ENCODE results near the gene BOD1. TPM values are rescaled to one million over a fixed set of nuclear protein-coding genes. Genes with fewer than 3 reads are reported as not detected.

BOD1 gene
- total and polyA plus RNA-seq, 8 donors: 8.2 to 58.4 (median 26.5) TPM

- Histone ChIP-seq H3K36me3 (peaks cover 0 to 7% (median 7%) of the 10 kb centered on the region in 4 donors), H3K4me1 (no peaks in the 10 kb centered on the region), H3K4me3 (no peak overlapping the region), H3K27me3 (no peaks in the 10 kb centered on the region), H3K9me3 (peaks cover 0 to 7% (median 3%) of the 10 kb centered on the region in 4 donors), H3K27ac (no peak overlapping the region)
- WGBS, 5 donors: 63 to 78% (median 68%) methylated on average over 4 of the region's 4 CpGs
- DNase-seq: no peak
- intact Hi-C loops (cut with DNase I; ENCODE audit: low total_unique reads): no loop called here
- TF ChIP-seq POLR2A (IDR thresholded peaks at IDR 0.05) (no peak), POLR2AphosphoS5 (IDR thresholded peaks at IDR 0.05) (no peak), EP300 (IDR thresholded peaks at IDR 0.05) (no peak)
- TF ChIP-seq, protein P1, sequence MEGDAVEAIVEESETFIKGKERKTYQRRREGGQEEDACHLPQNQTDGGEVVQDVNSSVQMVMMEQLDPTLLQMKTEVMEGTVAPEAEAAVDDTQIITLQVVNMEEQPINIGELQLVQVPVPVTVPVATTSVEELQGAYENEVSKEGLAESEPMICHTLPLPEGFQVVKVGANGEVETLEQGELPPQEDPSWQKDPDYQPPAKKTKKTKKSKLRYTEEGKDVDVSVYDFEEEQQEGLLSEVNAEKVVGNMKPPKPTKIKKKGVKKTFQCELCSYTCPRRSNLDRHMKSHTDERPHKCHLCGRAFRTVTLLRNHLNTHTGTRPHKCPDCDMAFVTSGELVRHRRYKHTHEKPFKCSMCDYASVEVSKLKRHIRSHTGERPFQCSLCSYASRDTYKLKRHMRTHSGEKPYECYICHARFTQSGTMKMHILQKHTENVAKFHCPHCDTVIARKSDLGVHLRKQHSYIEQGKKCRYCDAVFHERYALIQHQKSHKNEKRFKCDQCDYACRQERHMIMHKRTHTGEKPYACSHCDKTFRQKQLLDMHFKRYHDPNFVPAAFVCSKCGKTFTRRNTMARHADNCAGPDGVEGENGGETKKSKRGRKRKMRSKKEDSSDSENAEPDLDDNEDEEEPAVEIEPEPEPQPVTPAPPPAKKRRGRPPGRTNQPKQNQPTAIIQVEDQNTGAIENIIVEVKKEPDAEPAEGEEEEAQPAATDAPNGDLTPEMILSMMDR (IDR thresholded peaks at IDR 0.05): no peak
Measured at GRCh38 chr5:173598686-173599085, 17.8 kb downstream of the BOD1 start.

DNA sequence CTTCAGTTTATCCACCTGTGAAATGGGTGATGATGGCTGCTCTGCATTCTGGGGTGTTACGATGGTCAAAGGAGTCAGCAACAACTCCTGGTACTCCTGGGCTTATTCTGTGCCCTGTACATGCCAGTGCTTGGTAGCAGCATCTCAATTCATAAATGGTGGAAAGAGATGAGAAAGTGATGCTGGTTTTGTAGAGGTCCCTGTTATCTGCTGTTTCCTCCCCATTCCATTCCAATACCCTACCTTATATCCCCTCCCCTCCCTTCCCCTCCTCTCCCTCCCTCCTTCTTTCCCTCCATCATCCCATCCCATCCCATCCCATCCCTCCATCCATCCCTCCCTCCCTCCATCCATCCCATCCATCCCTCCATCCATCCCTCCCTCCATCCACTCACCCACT lies 19.1 kb downstream of the BOD1 start:
- no peaks in the 10 kb centered on the region for H3K27me3 ChIP-seq
- 92 to 100% (median 98%) methylated on average over 1 of the region's 1 CpG for WGBS, 5 donors

GRCh38 chr5:173595841-173596240 lies 20.6 kb downstream of the BOD1 start:
- 49 to 70% (median 57%) methylated on average over 3 of the region's 3 CpGs for WGBS, 5 donors
- Histone ChIP-seq H3K4me1 (no peaks in the 10 kb centered on the region), H3K4me3 (no peak overlapping the region), H3K27me3 (no peaks in the 10 kb centered on the region), H3K27ac (no peak overlapping the region), H3K9me3 (peaks cover 11 to 34% (median 24%) of the 10 kb centered on the region in 4 donors), H3K36me3 (peaks cover 0 to 21% (median 5%) of the 10 kb centered on the region in 4 donors)
- intact Hi-C loops (cut with DNase I; ENCODE audit: low total_unique reads): no loop called here
- no peak for DNase-seq
- TF ChIP-seq POLR2AphosphoS5 (IDR thresholded peaks at IDR 0.05) (no peak), EP300 (IDR thresholded peaks at IDR 0.05) (no peak), POLR2A (IDR thresholded peaks at IDR 0.05) (no peak)
- TF ChIP-seq, protein P1 (IDR thresholded peaks at IDR 0.05): no peak

More for the DNA sequence above, 19.1 kb downstream of the BOD1 start:
- TF ChIP-seq, protein P1 (IDR thresholded peaks at IDR 0.05): no peak
- TF ChIP-seq POLR2AphosphoS5 (IDR thresholded peaks at IDR 0.05): no peak
- no peak for TF ChIP-seq EP300 (IDR thresholded peaks at IDR 0.05)
- intact Hi-C loops (cut with DNase I; ENCODE audit: low total_unique reads): no loop called here
- Histone ChIP-seq H3K9me3 (peaks cover 7 to 20% (median 16%) of the 10 kb centered on the region in 4 donors), H3K36me3 (peaks cover 0 to 19% (median 5%) of the 10 kb centered on the region in 4 donors), H3K27ac (no peak overlapping the region), H3K4me3 (no peak overlapping the region), H3K4me1 (no peaks in the 10 kb centered on the region)
- no peak for DNase-seq

GRCh38 chr5:173594061-173594460 lies 22.4 kb downstream of the BOD1 start:
- no peak for DNase-seq
- TF ChIP-seq POLR2AphosphoS5 (IDR thresholded peaks at IDR 0.05) (no peak), EP300 (IDR thresholded peaks at IDR 0.05) (no peak), POLR2A (IDR thresholded peaks at IDR 0.05) (no peak)
- TF ChIP-seq, protein P1 (IDR thresholded peaks at IDR 0.05): no peak
- intact Hi-C loops (cut with DNase I; ENCODE audit: low total_unique reads): no loop called here
- H3K27me3 ChIP-seq: no peaks in the 10 kb centered on the region
- 85 to 98% (median 92%) methylated on average over 3 of the region's 3 CpGs for WGBS, 5 donors
- no peak overlapping the region for H3K27ac ChIP-seq
- H3K4me1 ChIP-seq: no peaks in the 10 kb centered on the region
- H3K36me3 ChIP-seq: peaks cover 0 to 21% (median 3%) of the 10 kb centered on the region in 4 donors
- H3K4me3 ChIP-seq: no peak overlapping the region
- H3K9me3 ChIP-seq: peaks cover 11 to 38% (median 25%) of the 10 kb centered on the region in 4 donors
